WTC11 (cell line): ENCODE data around the gene CINP. TPM values are rescaled to one million over a fixed set of nuclear protein-coding genes. Genes with fewer than 3 reads are reported as not detected.

Source experiments
- ATAC-seq: fragments of 200-7000 bp; cut with Tn5 transposase; 2 replicates; pipeline ENCODE4 v1.10.0; 2021; ENCODE audit warnings: mild to moderate bottlenecking, moderate library complexity
- CTCF ChIA-PET: fragments of 300-600 bp; sonication (Branson Sonifier 250); formaldehyde crosslinking; loops from one replicate; lab custom pipeline; 2021; ENCODE audit warnings: antibody characterized with exemption; lab: Charles Lee
- POLR2A ChIA-PET: fragments of 350-600 bp; sonication (Branson Sonifier 250); formaldehyde crosslinking; loops from one replicate; lab custom pipeline; 2021; ENCODE audit warnings: antibody characterized with exemption; lab: Charles Lee
- DNase-seq: peaks from one replicate; pipeline ENCODE4 v3.0.0; 2021; ENCODE audit warnings: low spot score
- H3K27ac Mint-ChIP-seq: 2 replicates; pipeline ENCODE4 v1.8.0; 2021; ENCODE audit warnings: mixed read lengths
- H3K27me3 Mint-ChIP-seq: 2 replicates; pipeline ENCODE4 v1.8.0; 2021; ENCODE audit warnings: low read depth, mild to moderate bottlenecking, moderate library complexity, mixed read lengths
- H3K36me3 Mint-ChIP-seq: 2 replicates; pipeline ENCODE4 v1.8.0; 2021; ENCODE audit warnings: mixed read lengths
- H3K4me1 Mint-ChIP-seq: 2 replicates; pipeline ENCODE4 v1.8.0; 2022; ENCODE audit warnings: mixed read lengths
- H3K4me3 Mint-ChIP-seq: 2 replicates; pipeline ENCODE4 v1.8.0; 2021; ENCODE audit warnings: mild to moderate bottlenecking, moderate library complexity, mixed read lengths
- H3K9me3 Mint-ChIP-seq: 2 replicates; pipeline ENCODE4 v1.8.0; 2021; ENCODE audit warnings: mixed read lengths
- ESRRA ChIP-seq: sonication (generic); formaldehyde crosslinking; IDR thresholded peaks from 2 replicates; pipeline ENCODE4 v1.8.1; 2022; ENCODE audit warnings: mild to moderate bottlenecking, missing genetic modification reagents, borderline replicate concordance
- RELA ChIP-seq: sonication (generic); formaldehyde crosslinking; IDR thresholded peaks from 2 replicates; pipeline ENCODE4 v1.8.1; 2022; ENCODE audit warnings: missing genetic modification reagents, mild to moderate bottlenecking, borderline replicate concordance
- SMAD4 ChIP-seq: sonication (generic); formaldehyde crosslinking; IDR thresholded peaks from 2 replicates; pipeline ENCODE4 v1.8.0; 2022; ENCODE audit warnings: mild to moderate bottlenecking, missing genetic modification reagents
- TCF7 ChIP-seq: sonication (generic); formaldehyde crosslinking; IDR thresholded peaks from 2 replicates; pipeline ENCODE4 v1.8.0; 2022; ENCODE audit warnings: mild to moderate bottlenecking, low read depth, missing genetic modification reagents, moderate library complexity
- TP53 ChIP-seq: sonication (generic); formaldehyde crosslinking; IDR thresholded peaks from 2 replicates; pipeline ENCODE4 v1.8.1; 2023; ENCODE audit warnings: mild to moderate bottlenecking, missing genetic modification reagents
- ZBTB21 ChIP-seq: sonication (generic); formaldehyde crosslinking; IDR thresholded peaks from 2 replicates; pipeline ENCODE4 v1.8.1; 2023; ENCODE audit warnings: mild to moderate bottlenecking, missing genetic modification reagents, borderline replicate concordance
- ZNF219 ChIP-seq: sonication (generic); formaldehyde crosslinking; IDR thresholded peaks from 2 replicates; pipeline ENCODE4 v1.8.0; 2023; ENCODE audit warnings: missing genetic modification reagents, mild to moderate bottlenecking, borderline replicate concordance
- total RNA-seq: library from RNA; stranded (reverse); gene quantifications from 3 replicates; pipeline ENCODE4 v1.2.3, GENCODE V29; 2021
- TF ChIP-seq, protein P1 (sequence below): sonication (generic); formaldehyde crosslinking; conservative IDR thresholded peaks from 2 replicates; pipeline ENCODE4 v1.8.1; 2022; ENCODE audit warnings: mild to moderate bottlenecking, missing genetic modification reagents
- TF ChIP-seq, protein P2 (sequence below): fragments of 250-450 bp; sonication (Bioruptor Pico); IDR thresholded peaks from 2 replicates; pipeline ENCODE4 v1.9.0; 2021; ENCODE audit warnings: moderate library complexity, mild to moderate bottlenecking, inconsistent platforms, borderline replicate concordance
- TF ChIP-seq, protein P3 (sequence below): sonication (generic); formaldehyde crosslinking; IDR thresholded peaks from 2 replicates; pipeline ENCODE4 v1.8.0; 2023; ENCODE audit warnings: missing genetic modification reagents, mild to moderate bottlenecking, borderline replicate concordance
- TF ChIP-seq, protein P4 (sequence below): sonication (generic); formaldehyde crosslinking; IDR thresholded peaks from 2 replicates; pipeline ENCODE4 v1.8.1; 2023; ENCODE audit warnings: mild to moderate bottlenecking, moderate library complexity, missing genetic modification reagents
- TF ChIP-seq, protein P5 (sequence below): fragments of 250-450 bp; sonication (Bioruptor Pico); IDR thresholded peaks from 2 replicates; pipeline ENCODE4 v1.8.0; 2021; ENCODE audit warnings: mild to moderate bottlenecking
- TF ChIP-seq, protein P6 (sequence below): fragments of 200-600 bp; IDR thresholded peaks from 2 replicates; pipeline ENCODE4 v1.8.0; 2022; ENCODE audit warnings: antibody characterized with exemption

The CINP gene
- total RNA-seq, 1 experiment from 2014 or later = 38.3 TPM

DNA sequence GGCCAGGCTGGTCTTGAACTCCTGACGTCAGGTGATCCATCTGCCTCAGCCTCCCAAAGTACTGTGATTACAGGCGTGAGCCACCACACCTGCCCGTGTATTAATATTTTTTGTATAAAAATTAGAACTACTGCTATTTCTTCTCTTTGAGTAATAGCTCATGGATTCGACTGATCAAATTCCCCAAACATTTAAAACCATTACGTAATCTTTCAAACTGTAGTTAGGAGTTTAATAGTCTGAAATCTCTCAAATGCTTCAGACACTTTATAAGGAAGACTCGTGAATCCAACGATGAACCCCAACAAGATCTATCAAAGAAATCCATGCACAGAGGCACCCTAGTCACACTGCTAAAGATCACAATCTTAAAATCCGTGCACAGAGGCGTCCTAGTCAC lies 16.1 kb upstream of the CINP start (continued):
- TF ChIP-seq RELA (no peak), ESRRA (CRISPR knock-in tag) (no peak), TP53 (CRISPR knock-in tag) (no peak)

DNA sequence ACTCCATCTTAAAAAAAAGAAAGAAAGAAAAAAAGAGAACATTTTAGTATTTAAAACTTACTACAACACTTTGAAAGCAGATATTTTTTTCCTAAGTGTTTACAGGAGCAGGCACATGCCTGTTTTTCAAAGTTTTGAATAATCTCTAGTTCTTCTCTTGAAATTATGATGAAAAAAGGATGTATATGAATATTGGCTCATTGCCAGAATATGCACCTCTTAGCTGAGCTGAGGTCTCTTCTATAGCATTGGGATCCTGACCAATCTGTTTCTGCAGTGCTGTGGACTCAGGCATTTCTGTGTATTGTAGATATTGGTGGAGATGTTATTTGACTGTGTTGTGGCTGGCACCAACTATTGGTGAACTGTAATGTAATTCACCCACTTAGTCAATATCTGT lies 15.0 kb upstream of the CINP start:
- H3K4me1 Mint-ChIP-seq = no peaks in the 10 kb centered on the region
- H3K36me3 Mint-ChIP-seq = peaks cover 14% of the 10 kb centered on the region
- H3K4me3 Mint-ChIP-seq = no peak overlapping the region
- CTCF ChIA-PET = no interaction called here
- no peaks in the 10 kb centered on the region for H3K9me3 Mint-ChIP-seq
- DNase-seq (no peak), ATAC-seq (no peak)
- H3K27ac Mint-ChIP-seq = no peak overlapping the region
- TF ChIP-seq SMAD4 (CRISPR knock-in tag) (no peak), ZBTB21 (no peak), ZNF219 (CRISPR knock-in tag) (no peak), TCF7 (CRISPR knock-in tag) (no peak)
- TF ChIP-seq, protein P1, sequence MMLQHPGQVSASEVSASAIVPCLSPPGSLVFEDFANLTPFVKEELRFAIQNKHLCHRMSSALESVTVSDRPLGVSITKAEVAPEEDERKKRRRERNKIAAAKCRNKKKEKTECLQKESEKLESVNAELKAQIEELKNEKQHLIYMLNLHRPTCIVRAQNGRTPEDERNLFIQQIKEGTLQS (CRISPR knock-in tag) = no peak
- POLR2A ChIA-PET = no interaction called here
- H3K27me3 Mint-ChIP-seq = no peaks in the 10 kb centered on the region; the same call in 1 of the 2 replicates

DNA sequence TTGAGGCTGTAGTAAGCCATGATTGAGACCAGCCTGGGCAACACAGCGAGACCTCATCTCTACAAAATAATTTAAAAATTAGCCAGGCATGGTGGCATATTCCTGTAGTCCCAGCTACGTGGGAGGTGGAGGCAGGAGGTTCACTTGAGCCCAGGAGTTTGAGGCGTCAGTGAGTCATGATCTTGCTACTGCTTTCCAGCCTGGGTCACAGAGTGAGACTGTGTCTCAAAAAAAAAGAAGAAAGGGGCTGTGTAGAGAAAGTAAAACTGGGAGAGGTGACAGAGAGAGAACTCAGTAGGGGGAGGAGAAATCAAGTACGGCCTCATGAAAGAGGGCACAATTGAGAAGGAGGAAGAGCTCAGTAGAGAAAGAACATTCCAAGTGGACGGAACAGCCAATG lies 12.4 kb upstream of the CINP start:
- no peaks in the 10 kb centered on the region for H3K4me1 Mint-ChIP-seq
- CTCF ChIA-PET = no interaction called here
- POLR2A ChIA-PET = no interaction called here
- H3K9me3 Mint-ChIP-seq = no peaks in the 10 kb centered on the region
- DNase-seq (no peak), ATAC-seq (no peak)
- peaks cover 10% of the 10 kb centered on the region for H3K36me3 Mint-ChIP-seq
- H3K4me3 Mint-ChIP-seq = no peak overlapping the region
- TF ChIP-seq, protein P2, sequence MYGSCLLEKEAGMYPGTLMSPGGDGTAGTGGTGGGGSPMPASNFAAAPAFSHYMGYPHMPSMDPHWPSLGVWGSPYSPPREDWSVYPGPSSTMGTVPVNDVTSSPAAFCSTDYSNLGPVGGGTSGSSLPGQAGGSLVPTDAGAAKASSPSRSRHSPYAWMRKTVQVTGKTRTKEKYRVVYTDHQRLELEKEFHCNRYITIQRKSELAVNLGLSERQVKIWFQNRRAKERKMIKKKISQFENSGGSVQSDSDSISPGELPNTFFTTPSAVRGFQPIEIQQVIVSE (CRISPR knock-in tag) = no peak
- TF ChIP-seq, protein P3, sequence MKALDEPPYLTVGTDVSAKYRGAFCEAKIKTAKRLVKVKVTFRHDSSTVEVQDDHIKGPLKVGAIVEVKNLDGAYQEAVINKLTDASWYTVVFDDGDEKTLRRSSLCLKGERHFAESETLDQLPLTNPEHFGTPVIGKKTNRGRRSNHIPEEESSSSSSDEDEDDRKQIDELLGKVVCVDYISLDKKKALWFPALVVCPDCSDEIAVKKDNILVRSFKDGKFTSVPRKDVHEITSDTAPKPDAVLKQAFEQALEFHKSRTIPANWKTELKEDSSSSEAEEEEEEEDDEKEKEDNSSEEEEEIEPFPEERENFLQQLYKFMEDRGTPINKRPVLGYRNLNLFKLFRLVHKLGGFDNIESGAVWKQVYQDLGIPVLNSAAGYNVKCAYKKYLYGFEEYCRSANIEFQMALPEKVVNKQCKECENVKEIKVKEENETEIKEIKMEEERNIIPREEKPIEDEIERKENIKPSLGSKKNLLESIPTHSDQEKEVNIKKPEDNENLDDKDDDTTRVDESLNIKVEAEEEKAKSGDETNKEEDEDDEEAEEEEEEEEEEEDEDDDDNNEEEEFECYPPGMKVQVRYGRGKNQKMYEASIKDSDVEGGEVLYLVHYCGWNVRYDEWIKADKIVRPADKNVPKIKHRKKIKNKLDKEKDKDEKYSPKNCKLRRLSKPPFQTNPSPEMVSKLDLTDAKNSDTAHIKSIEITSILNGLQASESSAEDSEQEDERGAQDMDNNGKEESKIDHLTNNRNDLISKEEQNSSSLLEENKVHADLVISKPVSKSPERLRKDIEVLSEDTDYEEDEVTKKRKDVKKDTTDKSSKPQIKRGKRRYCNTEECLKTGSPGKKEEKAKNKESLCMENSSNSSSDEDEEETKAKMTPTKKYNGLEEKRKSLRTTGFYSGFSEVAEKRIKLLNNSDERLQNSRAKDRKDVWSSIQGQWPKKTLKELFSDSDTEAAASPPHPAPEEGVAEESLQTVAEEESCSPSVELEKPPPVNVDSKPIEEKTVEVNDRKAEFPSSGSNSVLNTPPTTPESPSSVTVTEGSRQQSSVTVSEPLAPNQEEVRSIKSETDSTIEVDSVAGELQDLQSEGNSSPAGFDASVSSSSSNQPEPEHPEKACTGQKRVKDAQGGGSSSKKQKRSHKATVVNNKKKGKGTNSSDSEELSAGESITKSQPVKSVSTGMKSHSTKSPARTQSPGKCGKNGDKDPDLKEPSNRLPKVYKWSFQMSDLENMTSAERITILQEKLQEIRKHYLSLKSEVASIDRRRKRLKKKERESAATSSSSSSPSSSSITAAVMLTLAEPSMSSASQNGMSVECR (CRISPR knock-in tag) = no peak
- TF ChIP-seq, protein P4, sequence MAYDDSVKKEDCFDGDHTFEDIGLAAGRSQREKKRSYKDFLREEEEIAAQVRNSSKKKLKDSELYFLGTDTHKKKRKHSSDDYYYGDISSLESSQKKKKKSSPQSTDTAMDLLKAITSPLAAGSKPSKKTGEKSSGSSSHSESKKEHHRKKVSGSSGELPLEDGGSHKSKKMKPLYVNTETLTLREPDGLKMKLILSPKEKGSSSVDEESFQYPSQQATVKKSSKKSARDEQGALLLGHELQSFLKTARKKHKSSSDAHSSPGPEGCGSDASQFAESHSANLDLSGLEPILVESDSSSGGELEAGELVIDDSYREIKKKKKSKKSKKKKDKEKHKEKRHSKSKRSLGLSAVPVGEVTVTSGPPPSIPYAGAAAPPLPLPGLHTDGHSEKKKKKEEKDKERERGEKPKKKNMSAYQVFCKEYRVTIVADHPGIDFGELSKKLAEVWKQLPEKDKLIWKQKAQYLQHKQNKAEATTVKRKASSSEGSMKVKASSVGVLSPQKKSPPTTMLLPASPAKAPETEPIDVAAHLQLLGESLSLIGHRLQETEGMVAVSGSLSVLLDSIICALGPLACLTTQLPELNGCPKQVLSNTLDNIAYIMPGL (CRISPR knock-in tag) = no peak
- TF ChIP-seq, protein P5, sequence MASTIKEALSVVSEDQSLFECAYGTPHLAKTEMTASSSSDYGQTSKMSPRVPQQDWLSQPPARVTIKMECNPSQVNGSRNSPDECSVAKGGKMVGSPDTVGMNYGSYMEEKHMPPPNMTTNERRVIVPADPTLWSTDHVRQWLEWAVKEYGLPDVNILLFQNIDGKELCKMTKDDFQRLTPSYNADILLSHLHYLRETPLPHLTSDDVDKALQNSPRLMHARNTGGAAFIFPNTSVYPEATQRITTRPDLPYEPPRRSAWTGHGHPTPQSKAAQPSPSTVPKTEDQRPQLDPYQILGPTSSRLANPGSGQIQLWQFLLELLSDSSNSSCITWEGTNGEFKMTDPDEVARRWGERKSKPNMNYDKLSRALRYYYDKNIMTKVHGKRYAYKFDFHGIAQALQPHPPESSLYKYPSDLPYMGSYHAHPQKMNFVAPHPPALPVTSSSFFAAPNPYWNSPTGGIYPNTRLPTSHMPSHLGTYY = no peak
- TF ChIP-seq, protein P6, sequence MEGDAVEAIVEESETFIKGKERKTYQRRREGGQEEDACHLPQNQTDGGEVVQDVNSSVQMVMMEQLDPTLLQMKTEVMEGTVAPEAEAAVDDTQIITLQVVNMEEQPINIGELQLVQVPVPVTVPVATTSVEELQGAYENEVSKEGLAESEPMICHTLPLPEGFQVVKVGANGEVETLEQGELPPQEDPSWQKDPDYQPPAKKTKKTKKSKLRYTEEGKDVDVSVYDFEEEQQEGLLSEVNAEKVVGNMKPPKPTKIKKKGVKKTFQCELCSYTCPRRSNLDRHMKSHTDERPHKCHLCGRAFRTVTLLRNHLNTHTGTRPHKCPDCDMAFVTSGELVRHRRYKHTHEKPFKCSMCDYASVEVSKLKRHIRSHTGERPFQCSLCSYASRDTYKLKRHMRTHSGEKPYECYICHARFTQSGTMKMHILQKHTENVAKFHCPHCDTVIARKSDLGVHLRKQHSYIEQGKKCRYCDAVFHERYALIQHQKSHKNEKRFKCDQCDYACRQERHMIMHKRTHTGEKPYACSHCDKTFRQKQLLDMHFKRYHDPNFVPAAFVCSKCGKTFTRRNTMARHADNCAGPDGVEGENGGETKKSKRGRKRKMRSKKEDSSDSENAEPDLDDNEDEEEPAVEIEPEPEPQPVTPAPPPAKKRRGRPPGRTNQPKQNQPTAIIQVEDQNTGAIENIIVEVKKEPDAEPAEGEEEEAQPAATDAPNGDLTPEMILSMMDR = no peak
- no peaks in the 10 kb centered on the region; the same call in 1 of the 2 replicates for H3K27me3 Mint-ChIP-seq
- H3K27ac Mint-ChIP-seq = no peak overlapping the region
